GM12878 (cell line): Measurements from ENCODE around the gene RPL7A. TPM values are rescaled to one million over a fixed set of nuclear protein-coding genes. Genes with fewer than 3 reads are reported as not detected.

ENCODE experiments used
- ATAC-seq: fragments of 200-7000 bp; cut with Tn5 transposase; 3 replicates; pipeline ENCODE4 v1.9.1; 2020; ENCODE audit warnings: mild to moderate bottlenecking, moderate library complexity
- BruUV-seq: library from RNA; stranded (reverse); fragments of 400-500 nt; replicated peaks from 2 replicates; lab custom pipeline; 2021; lab: Mats Ljungman, UMichigan
- CTCF ChIA-PET: fragments of 300-600 bp; sonication (Branson Sonifier 250); formaldehyde crosslinking; extraction: SDS; loops from one replicate; lab custom pipeline; 2021; ENCODE audit warnings: inconsistent platforms; lab: Yijun Ruan, JAX
- POLR2A ChIA-PET: fragments of 350-600 bp; formaldehyde crosslinking; extraction: SDS; loops from one replicate; lab custom pipeline; 2021; ENCODE audit warnings: inconsistent platforms; lab: Charles Lee
- RAD21 ChIA-PET: fragments of 300-600 bp; sonication (Branson Sonifier 250); formaldehyde crosslinking; loops from one replicate; lab custom pipeline; 2023; ENCODE audit warnings: antibody characterized with exemption; ENCODE audit not compliant: unreplicated experiment; lab: Charles Lee
- SMC1A ChIA-PET: fragments of 300-600 bp; sonication (Branson Sonifier 250); formaldehyde crosslinking; loops from one replicate; lab custom pipeline; 2023; ENCODE audit not compliant: unreplicated experiment, uncharacterized antibody; lab: Charles Lee
- DNase-seq: peaks from one replicate; pipeline ENCODE4 v3.0.0-alpha.2; 2011; ENCODE audit warnings: low read depth, low spot score
- FAIRE-seq: peaks from 3 replicates; lab custom pipeline; 2011; peaks lifted over from hg19 to GRCh38; lab: Jason Lieb, UNC
- H2AFZ ChIP-seq: 2 replicates; pipeline ENCODE4 v1.6.0; 2011; ENCODE audit warnings: low read depth, low read length, control low read depth; ENCODE audit not compliant: control insufficient read depth
- H3K27ac ChIP-seq: 2 replicates; pipeline ENCODE4 v1.5.1; 2011; ENCODE audit warnings: control low read depth; ENCODE audit not compliant: control insufficient read depth, insufficient read depth
- H3K27me3 ChIP-seq, 2 experiments: replicated peaks in 1 of 2; 2 replicates each; pipeline versions ENCODE4 v1.6.0 to v1.6.1; 2011; ENCODE audit warnings: low read length in 1 of 2; ENCODE audit not compliant: control insufficient read depth in 2 of 2, insufficient read depth in 2 of 2
- H3K36me3 ChIP-seq, 2 experiments: 2 replicates each; pipeline ENCODE4 v1.5.1; 2011; ENCODE audit warnings: low read length in 1 of 2; ENCODE audit not compliant: control insufficient read depth in 2 of 2, insufficient read depth in 2 of 2
- H3K4me1 ChIP-seq: 2 replicates; pipeline ENCODE4 v1.6.1; 2011; ENCODE audit warnings: mild to moderate bottlenecking, low read length, moderate library complexity, mixed read lengths; ENCODE audit not compliant: control insufficient read depth, insufficient read depth
- H3K4me2 ChIP-seq: 2 replicates; pipeline ENCODE4 v1.6.0; 2011; ENCODE audit warnings: control low read depth; ENCODE audit not compliant: control insufficient read depth, insufficient read depth
- H3K4me3 ChIP-seq: fragments of 200-600 bp; sonication (generic); 2 replicates; pipeline ENCODE4 v1.5.1; 2016
- H3K79me2 ChIP-seq: 2 replicates; pipeline ENCODE4 v1.6.0; 2011; ENCODE audit warnings: low read length; ENCODE audit not compliant: control insufficient read depth, insufficient read depth
- H3K9ac ChIP-seq: 2 replicates; pipeline ENCODE4 v1.8.0; 2011; ENCODE audit warnings: low read length, control low read depth, mixed read lengths; ENCODE audit not compliant: control insufficient read depth, insufficient read depth
- H3K9me3 ChIP-seq: replicated peaks from 3 replicates; pipeline ENCODE4 v1.5.1; 2011; ENCODE audit warnings: mild to moderate bottlenecking, low read length; ENCODE audit not compliant: control insufficient read depth, insufficient read depth
- H4K20me1 ChIP-seq: 2 replicates; pipeline ENCODE4 v1.6.0; 2011; ENCODE audit not compliant: control insufficient read depth, insufficient read depth
- BACH1 ChIP-seq: fragments of 450-650 bp; IDR thresholded peaks from 2 replicates; pipeline ENCODE4 v1.6.1; 2017; ENCODE audit warnings: mild to moderate bottlenecking, borderline replicate concordance
- ESRRA ChIP-seq: IDR thresholded peaks from 2 replicates; pipeline ENCODE4 v1.6.1; 2012; ENCODE audit warnings: mild to moderate bottlenecking, low read length, improper control_type of control experiment
- ETV6 ChIP-seq, 2 experiments: fragments of 450-650 bp in 1 of 2; IDR thresholded peaks in 1 of 2; conservative IDR thresholded peaks in 1 of 2; 2 replicates each; pipeline ENCODE4 v1.6.1; 2014; ENCODE audit warnings: antibody characterized with exemption in 1 of 2, borderline replicate concordance in 1 of 2, low read depth in 1 of 2, mild to moderate bottlenecking in 1 of 2, moderate library complexity in 1 of 2
- FOS ChIP-seq: IDR thresholded peaks from 3 replicates; pipeline ENCODE4 v1.6.1; 2011; ENCODE audit warnings: borderline replicate concordance; ENCODE audit not compliant: insufficient read length; ENCODE audit errors: extremely low read depth
- FOXM1 ChIP-seq: IDR thresholded peaks from 2 replicates; pipeline ENCODE4 v1.6.1; 2012; ENCODE audit warnings: low read depth, mild to moderate bottlenecking, inconsistent platforms, low read length, moderate library complexity
- HCFC1 ChIP-seq: fragments of 150-350 bp; IDR thresholded peaks from 2 replicates; pipeline ENCODE4 v1.6.1; 2014; ENCODE audit warnings: low read length
- JUND ChIP-seq: IDR thresholded peaks from 2 replicates; pipeline ENCODE4 v1.6.1; 2012; ENCODE audit warnings: low read depth, mild to moderate bottlenecking, low read length, improper control_type of control experiment, moderate library complexity
- MEF2A ChIP-seq: IDR thresholded peaks from 2 replicates; pipeline ENCODE4 v1.6.1; 2011; ENCODE audit warnings: low read depth, mild to moderate bottlenecking, low read length, moderate library complexity; ENCODE audit not compliant: insufficient read depth
- MYC ChIP-seq: IDR thresholded peaks from 2 replicates; pipeline ENCODE4 v1.6.1; 2011; ENCODE audit warnings: mild to moderate bottlenecking, low read length, moderate library complexity, inconsistent platforms; ENCODE audit not compliant: insufficient read depth, insufficient replicate concordance, insufficient read length, severe bottlenecking
- RB1 ChIP-seq: fragments of 450-650 bp; formaldehyde crosslinking; IDR thresholded peaks from 2 replicates; pipeline ENCODE4 v1.6.1; 2017; ENCODE audit warnings: mild to moderate bottlenecking, borderline replicate concordance
- RBBP5 ChIP-seq: fragments of 200-600 bp; sonication (generic); conservative IDR thresholded peaks from 2 replicates; pipeline ENCODE4 v1.6.1; 2016
- SMC3 ChIP-seq: IDR thresholded peaks from 2 replicates; pipeline ENCODE4 v1.6.1; 2011; ENCODE audit warnings: low read length, improper control_type of control experiment, borderline replicate concordance
- WGBS: methylation state at CpG from one replicate; pipeline ENCODE4 v1.1.6; 2016; ENCODE audit warnings: low lambda C conversion rate; ENCODE audit not compliant: insufficient replicate concordance, insufficient coverage; ENCODE audit errors: missing lambda C conversion rate; 5-methylcytosine and 5-hydroxymethylcytosine counted together
- in situ Hi-C: fragments of 300-500 bp; cut with MboI; formaldehyde crosslinking; loops from 9 replicates; pipeline ENCODE4 v1.14.3; 2018; ENCODE audit warnings: mixed read lengths
- intact Hi-C: fragments of 100-400 bp; cut with micrococcal nuclease; formaldehyde crosslinking; loops from one replicate; pipeline ENCODE4 v1.14.2; 2022; ENCODE audit not compliant: unreplicated experiment
- polyA plus RNA-seq, 11 experiments: library from polyadenylated mRNA; depleted of rRNA in 4 of 11; unstranded in 6 of 11; stranded (reverse) in 5 of 11; fragments of >200 nt; fragmentation: Nextera tagmentation in 4 of 11; fragmentation: Illumina TruSeq in 1 of 11; extraction: Ambion mirVana in 4 of 11; extraction: Trizol in 1 of 11; gene quantifications; 1 replicate in 1 of 11; 2 replicates in 10 of 11; pipeline versions ENCODE4 v1.2.1 to v1.2.3, GENCODE V29; 2011 to 2016; ENCODE audit warnings: inconsistent platforms in 2 of 11, missing spikeins in 2 of 11, low read depth in 1 of 11
- total RNA-seq, 4 experiments: library from RNA; depleted of rRNA in 3 of 4; stranded (reverse); fragments of >200 nt in 3 of 4; fragmentation: Illumina TruSeq in 1 of 4; extraction: Trizol in 1 of 4; gene quantifications; 2 replicates each; pipeline versions ENCODE4 v1.2.1 to v1.2.3, GENCODE V29; 2013 to 2021
- TF ChIP-seq, protein P1 (sequence below): fragments of 450-650 bp; IDR thresholded peaks from 2 replicates; pipeline ENCODE4 v1.6.1; 2016; ENCODE audit warnings: mild to moderate bottlenecking, moderate library complexity, borderline replicate concordance
- TF ChIP-seq, protein P2 (sequence below): fragments of 450-650 bp; formaldehyde crosslinking; IDR thresholded peaks from 2 replicates; pipeline ENCODE4 v1.5.0; 2022; ENCODE audit warnings: mild to moderate bottlenecking, missing genetic modification characterization

The RPL7A gene
- total and polyA plus RNA-seq, 10 of the 15 experiments (the other 5 are each of a cell fraction or from before 2014, with no cell fraction given) = 917 to 5,193 (median 3,326) TPM

GRCh38 chr9:133389025-133389557 lies 41.1 kb downstream of the RPL7A start:
- ATAC-seq (no peak), FAIRE-seq (no peak), DNase-seq (no peak)
- no peak overlapping the region for H2AFZ ChIP-seq
- in situ Hi-C loops (no loop called here), intact Hi-C loops (no loop called here)
- BruUV-seq = no TSS peak
- no peaks in the 10 kb centered on the region for H3K36me3 ChIP-seq
- H3K4me2 ChIP-seq = no peak overlapping the region
- no peak overlapping the region for H3K27ac ChIP-seq
- ChIA-PET RAD21 (no interaction called here), POLR2A (no interaction called here), CTCF (interaction anchor here (1.2 kb wide), 1 partner anchor 12 kb away, joined by 3 read pairs; no protein-coding TSS in a partner anchor), SMC1A (no interaction called here)
- H3K27me3 ChIP-seq = no peaks in the 10 kb centered on the region
- no peaks in the 10 kb centered on the region for H3K79me2 ChIP-seq
- WGBS = 67% methylated on average over 12 of the region's 12 CpGs
- no peak overlapping the region for H3K9ac ChIP-seq
- no peaks in the 10 kb centered on the region for H3K9me3 ChIP-seq
- no peaks in the 10 kb centered on the region for H3K4me1 ChIP-seq
- no peaks in the 10 kb centered on the region for H4K20me1 ChIP-seq
- H3K4me3 ChIP-seq = no peak overlapping the region
- TF ChIP-seq RBBP5 (no peak), BACH1 (no peak), SMC3 (no peak), FOS (no peak), MEF2A (no peak), MYC (no peak), JUND (no peak), HCFC1 (no peak), ETV6 (conservative IDR thresholded peaks at IDR 0.05 in 1 of 2, IDR thresholded peaks at IDR 0.05 in 1 of 2; ENCODE audit: borderline replicate concordance in 1 of 2, low read depth in 1 of 2) (no peak), FOXM1 (no peak), ESRRA (no peak), RB1 (no peak)
- TF ChIP-seq, protein P1, sequence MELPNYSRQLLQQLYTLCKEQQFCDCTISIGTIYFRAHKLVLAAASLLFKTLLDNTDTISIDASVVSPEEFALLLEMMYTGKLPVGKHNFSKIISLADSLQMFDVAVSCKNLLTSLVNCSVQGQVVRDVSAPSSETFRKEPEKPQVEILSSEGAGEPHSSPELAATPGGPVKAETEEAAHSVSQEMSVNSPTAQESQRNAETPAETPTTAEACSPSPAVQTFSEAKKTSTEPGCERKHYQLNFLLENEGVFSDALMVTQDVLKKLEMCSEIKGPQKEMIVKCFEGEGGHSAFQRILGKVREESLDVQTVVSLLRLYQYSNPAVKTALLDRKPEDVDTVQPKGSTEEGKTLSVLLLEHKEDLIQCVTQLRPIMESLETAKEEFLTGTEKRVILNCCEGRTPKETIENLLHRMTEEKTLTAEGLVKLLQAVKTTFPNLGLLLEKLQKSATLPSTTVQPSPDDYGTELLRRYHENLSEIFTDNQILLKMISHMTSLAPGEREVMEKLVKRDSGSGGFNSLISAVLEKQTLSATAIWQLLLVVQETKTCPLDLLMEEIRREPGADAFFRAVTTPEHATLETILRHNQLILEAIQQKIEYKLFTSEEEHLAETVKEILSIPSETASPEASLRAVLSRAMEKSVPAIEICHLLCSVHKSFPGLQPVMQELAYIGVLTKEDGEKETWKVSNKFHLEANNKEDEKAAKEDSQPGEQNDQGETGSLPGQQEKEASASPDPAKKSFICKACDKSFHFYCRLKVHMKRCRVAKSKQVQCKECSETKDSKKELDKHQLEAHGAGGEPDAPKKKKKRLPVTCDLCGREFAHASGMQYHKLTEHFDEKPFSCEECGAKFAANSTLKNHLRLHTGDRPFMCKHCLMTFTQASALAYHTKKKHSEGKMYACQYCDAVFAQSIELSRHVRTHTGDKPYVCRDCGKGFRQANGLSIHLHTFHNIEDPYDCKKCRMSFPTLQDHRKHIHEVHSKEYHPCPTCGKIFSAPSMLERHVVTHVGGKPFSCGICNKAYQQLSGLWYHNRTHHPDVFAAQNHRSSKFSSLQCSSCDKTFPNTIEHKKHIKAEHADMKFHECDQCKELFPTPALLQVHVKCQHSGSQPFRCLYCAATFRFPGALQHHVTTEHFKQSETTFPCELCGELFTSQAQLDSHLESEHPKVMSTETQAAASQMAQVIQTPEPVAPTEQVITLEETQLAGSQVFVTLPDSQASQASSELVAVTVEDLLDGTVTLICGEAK = no peak
- TF ChIP-seq, protein P2, sequence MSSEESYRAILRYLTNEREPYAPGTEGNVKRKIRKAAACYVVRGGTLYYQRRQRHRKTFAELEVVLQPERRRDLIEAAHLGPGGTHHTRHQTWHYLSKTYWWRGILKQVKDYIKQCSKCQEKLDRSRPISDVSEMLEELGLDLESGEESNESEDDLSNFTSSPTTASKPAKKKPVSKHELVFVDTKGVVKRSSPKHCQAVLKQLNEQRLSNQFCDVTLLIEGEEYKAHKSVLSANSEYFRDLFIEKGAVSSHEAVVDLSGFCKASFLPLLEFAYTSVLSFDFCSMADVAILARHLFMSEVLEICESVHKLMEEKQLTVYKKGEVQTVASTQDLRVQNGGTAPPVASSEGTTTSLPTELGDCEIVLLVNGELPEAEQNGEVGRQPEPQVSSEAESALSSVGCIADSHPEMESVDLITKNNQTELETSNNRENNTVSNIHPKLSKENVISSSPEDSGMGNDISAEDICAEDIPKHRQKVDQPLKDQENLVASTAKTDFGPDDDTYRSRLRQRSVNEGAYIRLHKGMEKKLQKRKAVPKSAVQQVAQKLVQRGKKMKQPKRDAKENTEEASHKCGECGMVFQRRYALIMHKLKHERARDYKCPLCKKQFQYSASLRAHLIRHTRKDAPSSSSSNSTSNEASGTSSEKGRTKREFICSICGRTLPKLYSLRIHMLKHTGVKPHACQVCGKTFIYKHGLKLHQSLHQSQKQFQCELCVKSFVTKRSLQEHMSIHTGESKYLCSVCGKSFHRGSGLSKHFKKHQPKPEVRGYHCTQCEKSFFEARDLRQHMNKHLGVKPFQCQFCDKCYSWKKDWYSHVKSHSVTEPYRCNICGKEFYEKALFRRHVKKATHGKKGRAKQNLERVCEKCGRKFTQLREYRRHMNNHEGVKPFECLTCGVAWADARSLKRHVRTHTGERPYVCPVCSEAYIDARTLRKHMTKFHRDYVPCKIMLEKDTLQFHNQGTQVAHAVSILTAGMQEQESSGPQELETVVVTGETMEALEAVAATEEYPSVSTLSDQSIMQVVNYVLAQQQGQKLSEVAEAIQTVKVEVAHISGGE (CRISPR knock-in tag) = no peak
